Gastroesophageal sphincter (tissue), 4 donors: Measurements from ENCODE around the gene CRB2. TPM values are rescaled to one million over a fixed set of nuclear protein-coding genes. Genes with fewer than 3 reads are reported as not detected.

Source experiments
- ATAC-seq: fragments of 150-250 bp; one replicate; pipeline ENCODE4 v1.9.1; 2016; ENCODE audit warnings: mild to moderate bottlenecking, moderate library complexity
- H3K27ac ChIP-seq, 4 donors: fragments of 200-600 bp; sonication (generic) in 3 of 4; 1 replicate in 3 of 4; 2 replicates in 1 of 4; pipeline ENCODE4 v1.5.1; 2016 to 2019
- H3K27me3 ChIP-seq: fragments of 200-600 bp; sonication (generic); one replicate; pipeline ENCODE4 v1.5.1; 2019
- H3K36me3 ChIP-seq, 2 donors: fragments of 200-600 bp; sonication (generic); one replicate each; pipeline ENCODE4 v1.5.1; 2019; ENCODE audit warnings: control low read depth in 1 of 2
- H3K4me1 ChIP-seq, 3 donors: fragments of 200-600 bp; sonication (generic); 1 replicate in 2 of 3; 2 replicates in 1 of 3; pipeline ENCODE4 v1.5.1; 2016 to 2019; ENCODE audit warnings: control low read depth in 2 of 3
- H3K4me3 ChIP-seq, 2 donors: fragments of 200-600 bp; sonication (generic); one replicate each; pipeline ENCODE4 v1.5.1; 2019; ENCODE audit warnings: mild to moderate bottlenecking in 1 of 2, moderate library complexity in 1 of 2
- H3K9me3 ChIP-seq, 3 donors: fragments of 200-600 bp; sonication (generic); one replicate each; pipeline ENCODE4 v1.5.1; 2017 to 2019; ENCODE audit warnings: control low read depth in 2 of 3
- CTCF ChIP-seq, 4 experiments: fragments of 200-600 bp in 2 of 4; fragments of 450-650 bp in 2 of 4; sonication (generic) in 1 of 4; IDR thresholded peaks; one replicate each; pipeline ENCODE4 v1.5.1; 2017 to 2019; ENCODE audit warnings: antibody characterized with exemption in 4 of 4, mild to moderate bottlenecking in 2 of 4, moderate library complexity in 2 of 4
- EP300 ChIP-seq: sonication (generic); formaldehyde crosslinking; IDR thresholded peaks from one replicate; pipeline ENCODE4 v1.6.1; 2017; ENCODE audit warnings: antibody characterized with exemption, mild to moderate bottlenecking
- POLR2A ChIP-seq, 2 donors: fragments of 450-650 bp; IDR thresholded peaks; one replicate each; pipeline ENCODE4 v1.6.1; 2017; ENCODE audit warnings: antibody characterized with exemption in 2 of 2, mild to moderate bottlenecking in 2 of 2, moderate library complexity in 1 of 2
- POLR2AphosphoS5 ChIP-seq: sonication (generic); formaldehyde crosslinking; IDR thresholded peaks from one replicate; pipeline ENCODE4 v1.6.1; 2017; ENCODE audit warnings: antibody characterized with exemption
- WGBS, 2 donors: methylation state at CpG; one replicate each; pipeline ENCODE4 v1.1.5; 2018; ENCODE audit warnings: low coverage in 1 of 2; 5-methylcytosine and 5-hydroxymethylcytosine counted together
- total RNA-seq, 4 donors: library from RNA; depleted of rRNA; stranded (reverse); fragments of >200 nt; gene quantifications; one replicate each; pipeline ENCODE4 v1.1.0, GENCODE V29; 2016

The CRB2 gene
- total RNA-seq, 4 donors from 2014 or later = not detected

- no peak overlapping the region for H3K27ac ChIP-seq
- no peak overlapping the region for H3K4me3 ChIP-seq
- WGBS, 2 donors = 59 to 79% methylated on average over 7 to 12 of the region's 14 CpGs
- no peaks in the 10 kb centered on the region for H3K4me1 ChIP-seq
- H3K9me3 ChIP-seq = no peaks in the 10 kb centered on the region
- TF ChIP-seq POLR2A (IDR thresholded peaks at IDR 0.05) (no peak), POLR2AphosphoS5 (no peak), EP300 (no peak), CTCF (IDR thresholded peaks at IDR 0.05) (no peak)
- peaks cover 0 to 24% of the 10 kb centered on the region in 2 donors for H3K36me3 ChIP-seq
- H3K27me3 ChIP-seq = no peaks in the 10 kb centered on the region
- ATAC-seq = no peak
These were observed 31.7 kb downstream of the CRB2 start for GRCh38 chr9:123387686-123388085.

GRCh38 chr9:123389070-123389469 lies 33.1 kb downstream of the CRB2 start:
- Histone ChIP-seq H3K9me3 (peaks cover 0 to 5% (median 0%) of the 10 kb centered on the region in 3 donors), H3K27me3 (no peaks in the 10 kb centered on the region), H3K27ac (no peak overlapping the region), H3K4me3 (no peak overlapping the region), H3K36me3 (peaks cover 0 to 10% of the 10 kb centered on the region in 2 donors), H3K4me1 (no peaks in the 10 kb centered on the region)
- WGBS, 2 donors = 63% methylated on average over 6 of the region's 10 CpGs; no CpG with 5 or more reads in 1 of the 2 donors
- no peak for ATAC-seq
- no peak for TF ChIP-seq EP300
- TF ChIP-seq POLR2A (IDR thresholded peaks at IDR 0.05) = no peak
- no peak for TF ChIP-seq POLR2AphosphoS5
- TF ChIP-seq CTCF (IDR thresholded peaks at IDR 0.05) = no peak

- no peak for ATAC-seq
- H3K36me3 ChIP-seq = peaks cover 0 to 4% of the 10 kb centered on the region in 2 donors
- H3K4me1 ChIP-seq = no peaks in the 10 kb centered on the region
- no peaks in the 10 kb centered on the region for H3K27me3 ChIP-seq
- H3K9me3 ChIP-seq = peaks cover 0 to 5% (median 0%) of the 10 kb centered on the region in 3 donors
- 72% methylated on average over 11 of the region's 12 CpGs; no CpG with 5 or more reads in 1 of the 2 donors for WGBS, 2 donors
- no peak overlapping the region for H3K4me3 ChIP-seq
- TF ChIP-seq CTCF (IDR thresholded peaks at IDR 0.05) (no peak), POLR2AphosphoS5 (no peak), POLR2A (IDR thresholded peaks at IDR 0.05) (no peak)
- no peak overlapping the region for H3K27ac ChIP-seq
These were observed 33.7 kb downstream of the CRB2 start for GRCh38 chr9:123389698-123390097.

GRCh38 chr9:123390337-123391135 lies 34.5 kb downstream of the CRB2 start:
- no peaks in the 10 kb centered on the region for H3K4me1 ChIP-seq
- TF ChIP-seq CTCF (IDR thresholded peaks at IDR 0.05) (no peak), EP300 (no peak), POLR2A (IDR thresholded peaks at IDR 0.05) (no peak), POLR2AphosphoS5 (no peak)
- no peak overlapping the region for H3K27ac ChIP-seq
- no peaks in the 10 kb centered on the region for H3K27me3 ChIP-seq
- ATAC-seq = no peak
- no peak overlapping the region for H3K4me3 ChIP-seq
- peaks cover 0 to 4% of the 10 kb centered on the region in 2 donors for H3K36me3 ChIP-seq
- 84 to 100% methylated on average over 2 to 10 of the region's 23 CpGs for WGBS, 2 donors
- H3K9me3 ChIP-seq = peaks cover 0 to 5% (median 0%) of the 10 kb centered on the region in 3 donors

GRCh38 chr9:123391233-123391632 lies 35.2 kb downstream of the CRB2 start:
- no peaks in the 10 kb centered on the region for H3K4me1 ChIP-seq
- 92 to 100% methylated on average over 2 to 5 of the region's 5 CpGs for WGBS, 2 donors
- no peaks in the 10 kb centered on the region for H3K27me3 ChIP-seq
- H3K27ac ChIP-seq = no peak overlapping the region
- no peak overlapping the region for H3K4me3 ChIP-seq
- H3K36me3 ChIP-seq = peaks cover 0 to 4% of the 10 kb centered on the region in 2 donors
- no peak for TF ChIP-seq POLR2AphosphoS5
- TF ChIP-seq POLR2A (IDR thresholded peaks at IDR 0.05) = no peak
- no peak for TF ChIP-seq EP300
- TF ChIP-seq CTCF (IDR thresholded peaks at IDR 0.05) = no peak
- ATAC-seq = no peak
- H3K9me3 ChIP-seq = peaks cover 0 to 5% (median 0%) of the 10 kb centered on the region in 3 donors
